Neural progenitor cell (in vitro differentiated cells): ENCODE measurements around the gene LDHAL6A. TPM values are rescaled to one million over a fixed set of nuclear protein-coding genes. Genes with fewer than 3 reads are reported as not detected.

Experiments used
- DNase-seq: peaks from one replicate; pipeline ENCODE4 v3.0.0-alpha.2; 2016; ENCODE audit warnings: low spot score
- H2AFZ ChIP-seq: fragments of 200-600 bp; sonication (generic); replicated peaks from 2 replicates; pipeline ENCODE4 v1.6.1; 2016; ENCODE audit warnings: antibody characterized with exemption
- H3F3A ChIP-seq: fragments of 200-600 bp; sonication (generic); 2 replicates; pipeline ENCODE4 v1.6.1; 2016; ENCODE audit warnings: antibody characterized with exemption, low read depth
- H3K27ac ChIP-seq: fragments of 200-600 bp; sonication (generic); 2 replicates; pipeline ENCODE4 v1.5.1; 2016; ENCODE audit warnings: mild to moderate bottlenecking
- H3K27me3 ChIP-seq: fragments of 200-600 bp; sonication (generic); 2 replicates; pipeline ENCODE4 v1.6.1; 2016; ENCODE audit warnings: mild to moderate bottlenecking, moderate library complexity
- H3K36me3 ChIP-seq: fragments of 200-600 bp; sonication (generic); 2 replicates; pipeline ENCODE4 v1.5.1; 2016
- H3K4me1 ChIP-seq: fragments of 200-600 bp; sonication (generic); 2 replicates; pipeline ENCODE4 v1.6.1; 2016; ENCODE audit warnings: mixed run types
- H3K4me2 ChIP-seq: fragments of 200-600 bp; sonication (generic); 2 replicates; pipeline ENCODE4 v1.6.1; 2016
- H3K4me3 ChIP-seq: fragments of 200-600 bp; sonication (generic); 2 replicates; pipeline ENCODE4 v1.5.1; 2016
- H3K79me2 ChIP-seq: fragments of 200-600 bp; sonication (generic); 2 replicates; pipeline ENCODE4 v1.6.1; 2016; ENCODE audit warnings: low read depth
- H3K9ac ChIP-seq: fragments of 200-600 bp; sonication (generic); 2 replicates; pipeline ENCODE4 v1.6.1; 2016
- H3K9me3 ChIP-seq: fragments of 200-600 bp; sonication (generic); 2 replicates; pipeline ENCODE4 v1.5.1; 2016; ENCODE audit warnings: low read depth
- H4K20me1 ChIP-seq: fragments of 200-600 bp; sonication (generic); 2 replicates; pipeline ENCODE4 v1.6.1; 2016; ENCODE audit warnings: low read depth
- H3K27ac Mint-ChIP-seq: 3 replicates; pipeline ENCODE4 v1.8.0; 2021; ENCODE audit warnings: mixed read lengths
- H3K27me3 Mint-ChIP-seq: 2 replicates; pipeline ENCODE4 v1.8.0; 2022; ENCODE audit warnings: low read depth, mild to moderate bottlenecking, inconsistent platforms, moderate library complexity, mixed read lengths; ENCODE audit not compliant: insufficient read depth
- H3K36me3 Mint-ChIP-seq: 3 replicates; pipeline ENCODE4 v1.8.0; 2021; ENCODE audit warnings: mixed read lengths
- H3K4me1 Mint-ChIP-seq: 3 replicates; pipeline ENCODE4 v1.8.0; 2021; ENCODE audit warnings: mixed read lengths
- H3K4me3 Mint-ChIP-seq: 3 replicates; pipeline ENCODE4 v1.8.0; 2021; ENCODE audit warnings: mild to moderate bottlenecking, moderate library complexity, mixed read lengths
- H3K9me3 Mint-ChIP-seq: 3 replicates; pipeline ENCODE4 v1.8.0; 2020; ENCODE audit warnings: mixed read lengths
- EZH2 ChIP-seq: fragments of 200-600 bp; sonication (generic); IDR thresholded peaks from 2 replicates; pipeline ENCODE4 v1.6.1; 2017; ENCODE audit warnings: antibody characterized with exemption, mild to moderate bottlenecking, moderate library complexity
- EZH2phosphoT487 ChIP-seq: fragments of 200-600 bp; sonication (generic); IDR thresholded peaks from 2 replicates; pipeline ENCODE4 v1.6.1; 2017; ENCODE audit warnings: antibody characterized with exemption
- total RNA-seq: library from RNA; depleted of rRNA; stranded (reverse); fragments of >200 nt; gene quantifications from 2 replicates; pipeline ENCODE4 v1.2.3, GENCODE V29; 2015; ENCODE audit warnings: low replicate concordance
- TF ChIP-seq, protein P1 (sequence below): fragments of 200-600 bp; sonication (generic); IDR thresholded peaks from 2 replicates; pipeline ENCODE4 v1.5.1; 2017; ENCODE audit warnings: antibody characterized with exemption, mild to moderate bottlenecking

Gene LDHAL6A
- total RNA-seq, 1 donor from 2014 or later: not detected

DNA sequence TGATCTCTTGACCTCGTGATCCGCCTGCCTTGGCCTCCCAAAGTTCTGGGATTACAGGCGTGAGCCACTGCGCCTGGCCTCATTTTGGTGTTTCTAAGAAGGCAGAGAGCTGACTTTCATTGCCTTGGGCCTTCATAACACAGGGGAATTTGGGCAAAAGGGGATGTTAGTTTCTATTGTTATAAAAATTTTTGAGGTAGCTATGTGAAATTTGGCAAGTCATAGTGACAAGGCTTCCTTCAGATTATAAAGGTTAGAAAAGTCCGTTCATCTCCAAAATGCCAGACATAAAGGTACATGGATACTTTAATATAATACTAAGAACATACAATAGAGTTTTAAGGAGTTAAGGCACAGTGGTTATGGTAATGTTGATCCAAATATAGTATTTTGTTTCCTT is 26.3 kb upstream of the LDHAL6A start:
- no peak overlapping the region for H3K4me3 ChIP-seq
- H4K20me1 ChIP-seq: no peaks in the 10 kb centered on the region
- no peak overlapping the region for H3K4me2 ChIP-seq
- H2AFZ ChIP-seq: no peak overlapping the region
- H3K36me3 Mint-ChIP-seq: no peaks in the 10 kb centered on the region
- no peaks in the 10 kb centered on the region for H3F3A ChIP-seq
- no peaks in the 10 kb centered on the region for H3K4me1 ChIP-seq
- no peaks in the 10 kb centered on the region for H3K79me2 ChIP-seq
- H3K27me3 ChIP-seq: no peaks in the 10 kb centered on the region
- H3K27ac ChIP-seq: no peak overlapping the region
- no peaks in the 10 kb centered on the region for H3K9me3 ChIP-seq
- no peaks in the 10 kb centered on the region for H3K36me3 ChIP-seq
- H3K9me3 Mint-ChIP-seq: no peaks in the 10 kb centered on the region
- H3K4me3 Mint-ChIP-seq: no peak overlapping the region
- no peak overlapping the region for H3K9ac ChIP-seq
- TF ChIP-seq EZH2 (no peak), EZH2phosphoT487 (no peak)
- TF ChIP-seq, protein P1, sequence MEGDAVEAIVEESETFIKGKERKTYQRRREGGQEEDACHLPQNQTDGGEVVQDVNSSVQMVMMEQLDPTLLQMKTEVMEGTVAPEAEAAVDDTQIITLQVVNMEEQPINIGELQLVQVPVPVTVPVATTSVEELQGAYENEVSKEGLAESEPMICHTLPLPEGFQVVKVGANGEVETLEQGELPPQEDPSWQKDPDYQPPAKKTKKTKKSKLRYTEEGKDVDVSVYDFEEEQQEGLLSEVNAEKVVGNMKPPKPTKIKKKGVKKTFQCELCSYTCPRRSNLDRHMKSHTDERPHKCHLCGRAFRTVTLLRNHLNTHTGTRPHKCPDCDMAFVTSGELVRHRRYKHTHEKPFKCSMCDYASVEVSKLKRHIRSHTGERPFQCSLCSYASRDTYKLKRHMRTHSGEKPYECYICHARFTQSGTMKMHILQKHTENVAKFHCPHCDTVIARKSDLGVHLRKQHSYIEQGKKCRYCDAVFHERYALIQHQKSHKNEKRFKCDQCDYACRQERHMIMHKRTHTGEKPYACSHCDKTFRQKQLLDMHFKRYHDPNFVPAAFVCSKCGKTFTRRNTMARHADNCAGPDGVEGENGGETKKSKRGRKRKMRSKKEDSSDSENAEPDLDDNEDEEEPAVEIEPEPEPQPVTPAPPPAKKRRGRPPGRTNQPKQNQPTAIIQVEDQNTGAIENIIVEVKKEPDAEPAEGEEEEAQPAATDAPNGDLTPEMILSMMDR: no peak
- H3K27me3 Mint-ChIP-seq: peaks cover 2% of the 10 kb centered on the region
- no peaks in the 10 kb centered on the region for H3K4me1 Mint-ChIP-seq
- no peak for DNase-seq
- H3K27ac Mint-ChIP-seq: no peak overlapping the region

DNA sequence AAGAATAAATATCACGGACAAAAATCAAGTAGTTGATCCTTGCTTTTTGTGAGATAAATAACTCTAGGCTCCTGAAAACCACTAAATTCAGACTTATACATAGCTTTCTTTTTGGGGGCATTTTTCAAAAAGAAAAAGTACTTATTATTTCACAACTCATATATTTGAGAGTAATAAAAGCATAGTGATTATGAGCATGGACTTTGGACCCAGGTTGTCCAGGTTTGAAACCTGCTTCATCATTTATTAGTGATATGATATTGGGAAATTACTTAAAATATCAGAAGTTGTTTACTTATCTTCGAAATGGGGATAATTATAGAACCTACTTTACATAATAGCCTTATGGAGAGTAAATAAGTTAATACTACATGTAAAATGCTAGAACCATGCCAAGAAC is 17.0 kb upstream of the LDHAL6A start:
- Histone ChIP-seq H3F3A (no peaks in the 10 kb centered on the region), H3K36me3 (no peaks in the 10 kb centered on the region), H3K27ac (no peak overlapping the region), H3K4me2 (no peak overlapping the region), H3K9me3 (no peaks in the 10 kb centered on the region), H2AFZ (no peak overlapping the region), H3K4me3 (no peak overlapping the region), H3K27me3 (no peaks in the 10 kb centered on the region), H3K4me1 (no peaks in the 10 kb centered on the region), H3K79me2 (no peaks in the 10 kb centered on the region), H3K9ac (no peak overlapping the region), H4K20me1 (no peaks in the 10 kb centered on the region)
- H3K27ac Mint-ChIP-seq: no peak overlapping the region
- peaks cover 4% of the 10 kb centered on the region for H3K9me3 Mint-ChIP-seq
- DNase-seq: no peak
- no peak overlapping the region for H3K4me3 Mint-ChIP-seq
- no peaks in the 10 kb centered on the region for H3K4me1 Mint-ChIP-seq
- TF ChIP-seq EZH2phosphoT487 (no peak), EZH2 (no peak)
- TF ChIP-seq, protein P1: no peak
- H3K36me3 Mint-ChIP-seq: no peaks in the 10 kb centered on the region
- peaks cover 4% of the 10 kb centered on the region for H3K27me3 Mint-ChIP-seq

DNA sequence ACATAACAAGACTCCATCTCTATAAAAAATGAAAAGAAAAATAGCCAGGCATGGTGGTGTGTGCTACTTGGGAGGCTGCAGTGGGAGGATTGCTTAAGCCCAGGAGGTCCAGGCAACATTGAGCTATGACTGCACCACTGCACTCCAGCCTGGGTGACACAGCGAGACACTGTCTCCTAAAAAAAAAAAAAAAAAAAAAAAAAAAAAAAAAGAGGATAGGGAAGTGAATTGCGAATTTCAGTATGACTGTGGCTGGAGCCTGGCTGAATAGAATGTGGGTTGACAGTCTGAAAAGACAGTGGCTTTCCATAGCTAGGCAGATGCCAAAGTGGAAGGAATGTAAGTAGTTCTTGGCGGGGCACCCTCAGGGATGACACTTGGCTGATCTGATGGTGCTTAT is 6.4 kb upstream of the LDHAL6A start:
- DNase-seq: no peak
- no peaks in the 10 kb centered on the region for H3K79me2 ChIP-seq
- H3K36me3 ChIP-seq: no peaks in the 10 kb centered on the region
- H3K9ac ChIP-seq: no peak overlapping the region
- H3K4me2 ChIP-seq: no peak overlapping the region
- no peak overlapping the region for H3K27ac ChIP-seq
- Mint-ChIP-seq H3K4me3 (no peak overlapping the region), H3K27ac (no peak overlapping the region), H3K4me1 (no peaks in the 10 kb centered on the region), H3K36me3 (no peaks in the 10 kb centered on the region), H3K27me3 (peaks cover 10% of the 10 kb centered on the region), H3K9me3 (no peaks in the 10 kb centered on the region)
- no peaks in the 10 kb centered on the region for H3F3A ChIP-seq
- no peaks in the 10 kb centered on the region for H4K20me1 ChIP-seq
- H2AFZ ChIP-seq: no peak overlapping the region
- no peaks in the 10 kb centered on the region for H3K27me3 ChIP-seq
- H3K9me3 ChIP-seq: no peaks in the 10 kb centered on the region
- H3K4me1 ChIP-seq: no peaks in the 10 kb centered on the region
- no peak overlapping the region for H3K4me3 ChIP-seq
- TF ChIP-seq EZH2 (no peak), EZH2phosphoT487 (no peak)
- TF ChIP-seq, protein P1: no peak
